HL-60 (cell line): ENCODE data around the gene ATIC.

Source experiments
- CTCF ChIP-seq: IDR thresholded peaks from one replicate; pipeline ENCODE4 v1.5.1; 2011; ENCODE audit warnings: low read length, control low read depth, inconsistent platforms; ENCODE audit not compliant: insufficient read depth
- GABPA ChIP-seq: IDR thresholded peaks from 2 replicates; pipeline ENCODE4 v1.6.1; 2012; ENCODE audit warnings: low read depth
- POLR2AphosphoS5 ChIP-seq: IDR thresholded peaks from 2 replicates; pipeline ENCODE4 v1.6.1; 2012; ENCODE audit warnings: low read depth
- REST ChIP-seq: IDR thresholded peaks from 2 replicates; pipeline ENCODE4 v1.6.1; 2012; ENCODE audit warnings: low read depth; ENCODE audit not compliant: insufficient replicate concordance
- SPI1 ChIP-seq: IDR thresholded peaks from 2 replicates; pipeline ENCODE4 v1.6.1; 2012; ENCODE audit warnings: low read depth, mild to moderate bottlenecking, borderline replicate concordance

GRCh38 chr2:215288112-215288815, 23.6 kb upstream of the ATIC start:
- TF ChIP-seq POLR2AphosphoS5 (no peak), REST (no peak), CTCF (no peak), GABPA (no peak), SPI1 (no peak)
